HepG2 (cell line): ENCODE measurements around the gene CTAGE8.
"Not testable (repeated sequence)": the region's sequence is repeated elsewhere in the genome, so short reads cannot be mapped to it uniquely, and the experiment has no call there.

Experiments
- BHLHE40 ChIP-seq: IDR thresholded peaks from 2 replicates; pipeline ENCODE4 v1.6.1; 2011; ENCODE audit warnings: low read length, improper control_type of control experiment
- CBX2 ChIP-seq, 2 experiments: fragments of 200-600 bp in 1 of 2; sonication (generic); formaldehyde crosslinking in 1 of 2; IDR thresholded peaks; 2 replicates each; pipeline versions ENCODE4 v1.7.0 to v1.8.1; 2018 to 2022; ENCODE audit warnings: low read depth in 2 of 2, low read length in 1 of 2, mild to moderate bottlenecking in 1 of 2, missing genetic modification reagents in 1 of 2
- CBX5 ChIP-seq: sonication (generic); formaldehyde crosslinking; IDR thresholded peaks from 2 replicates; pipeline ENCODE4 v1.4.0; 2020; ENCODE audit warnings: missing genetic modification reagents, borderline replicate concordance
- CTCF ChIP-seq: sonication (generic); formaldehyde crosslinking; IDR thresholded peaks from 2 replicates; pipeline ENCODE4 v1.5.0; 2020; ENCODE audit warnings: mild to moderate bottlenecking, missing genetic modification reagents, moderate library complexity
- FOXP1 ChIP-seq, 2 experiments: fragments of 450-650 bp in 1 of 2; IDR thresholded peaks; 2 replicates each; pipeline ENCODE4 v1.6.1; 2017 to 2018; ENCODE audit warnings: antibody characterized with exemption in 1 of 2
- KIAA2018 ChIP-seq: sonication (generic); formaldehyde crosslinking; IDR thresholded peaks from 2 replicates; pipeline ENCODE4 v1.5.0; 2020; ENCODE audit warnings: mild to moderate bottlenecking, missing genetic modification reagents, borderline replicate concordance
- TOPORS ChIP-seq: sonication (generic); formaldehyde crosslinking; IDR thresholded peaks from 2 replicates; pipeline ENCODE4 v1.8.0; 2023; ENCODE audit warnings: mild to moderate bottlenecking, missing genetic modification reagents
- ZNF225 ChIP-seq: sonication (generic); formaldehyde crosslinking; IDR thresholded peaks from 2 replicates; pipeline ENCODE4 v1.4.0; 2020; ENCODE audit warnings: mild to moderate bottlenecking, missing genetic modification reagents

GRCh38 chr7:144228810-144229209 is 40.3 kb downstream of the CTAGE8 start:
- TF ChIP-seq TOPORS (CRISPR knock-in tag); BHLHE40; CBX5 (CRISPR knock-in tag); CBX2 (IDR thresholded peaks at IDR 0.05; ENCODE audit: low read depth, low read length); CBX2 (CRISPR knock-in tag; IDR thresholded peaks at IDR 0.05; ENCODE audit: low read depth); ZNF225; FOXP1 (IDR thresholded peaks at IDR 0.05); FOXP1 (CRISPR knock-in tag; IDR thresholded peaks at IDR 0.05); CTCF (CRISPR knock-in tag); KIAA2018: not testable (repeated sequence)
